ENCODE data around the gene LUC7L2.
"Not testable (repeated sequence)": the region's sequence is repeated elsewhere in the genome, so short reads cannot be mapped to it uniquely, and the experiment has no call there.

The LUC7L2 gene

DNA sequence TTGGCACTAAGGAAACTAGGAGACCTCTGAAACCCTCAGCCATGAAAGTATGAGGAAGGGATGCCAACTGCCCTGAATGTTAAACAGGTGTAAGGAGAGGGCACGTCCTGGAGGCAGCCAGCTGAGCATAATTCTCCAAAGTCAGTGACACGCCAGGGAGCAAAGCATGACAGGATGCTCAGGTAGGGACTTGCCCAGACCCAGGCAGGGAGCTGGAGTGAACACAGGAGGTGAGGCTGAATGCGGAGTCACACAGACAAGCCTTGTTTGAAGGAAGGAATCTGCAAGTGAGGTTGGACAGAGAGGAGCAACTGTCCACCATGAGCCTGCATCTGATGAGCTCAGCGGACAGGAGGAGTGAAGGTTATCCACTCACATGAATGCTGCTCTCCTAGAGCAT, 82.3 kb downstream of the LUC7L2 start:
- Histone ChIP-seq H3K4me1 (0 out of 20 replicates have a peak, but pooled peaks cover 0 to 7% (median 0%) of the 10 kb centered on the region in 10 experiments), H3K27ac (no peak overlapping the region), H3K27me3 (no peaks in the 10 kb centered on the region), H3K36me3 (peaks cover 0 to 4% (median 0%) of the 10 kb centered on the region in 11 experiments; a peak in 2 of 22 replicates), H3K4me3 (no peak overlapping the region), H4K20me1 (no peaks in the 10 kb centered on the region), H3K9me3 (replicated peaks in 1 of 11) (no peaks in the 10 kb centered on the region), H3K4me2 (no peak overlapping the region), H3K9ac (no peak overlapping the region)
- no peak for TF ChIP-seq Cebpa-rat (IDR thresholded peaks at IDR 0.05)

GRCh38 chr7:139446051-139446890, 86.6 kb downstream of the LUC7L2 start:
- Histone ChIP-seq H3K27me3 (no peaks in the 10 kb centered on the region), H3K4me1 (0 out of 20 replicates have a peak, but pooled peaks cover 0 to 7% (median 0%) of the 10 kb centered on the region in 10 experiments), H4K20me1 (no peaks in the 10 kb centered on the region), H3K27ac (no peak overlapping the region), H3K9ac (no peak overlapping the region), H3K4me3 (no peak overlapping the region), H3K4me2 (no peak overlapping the region), H3K9me3 (replicated peaks in 1 of 11) (no peaks in the 10 kb centered on the region), H3K36me3 (no peaks in the 10 kb centered on the region)
- no peak for TF ChIP-seq Cebpa-rat (IDR thresholded peaks at IDR 0.05)

GRCh38 chr7:139450851-139451250, 91.2 kb downstream of the LUC7L2 start:
- Histone ChIP-seq H3K27ac (no peak overlapping the region), H3K4me2 (no peak overlapping the region), H3K9ac (no peak overlapping the region), H3K4me1 (no peaks in the 10 kb centered on the region), H4K20me1 (no peaks in the 10 kb centered on the region), H3K4me3 (no peak overlapping the region), H3K36me3 (no peaks in the 10 kb centered on the region), H3K27me3 (no peaks in the 10 kb centered on the region), H3K9me3 (replicated peaks in 1 of 11) (no peaks in the 10 kb centered on the region)
- no peak for TF ChIP-seq Cebpa-rat (IDR thresholded peaks at IDR 0.05)

GRCh38 chr7:139451638-139452037, 91.9 kb downstream of the LUC7L2 start:
- Histone ChIP-seq H3K4me2 (no peak overlapping the region), H3K27me3 (no peaks in the 10 kb centered on the region), H3K27ac (no peak overlapping the region), H3K9me3 (replicated peaks in 1 of 11) (no peaks in the 10 kb centered on the region), H3K4me1 (no peaks in the 10 kb centered on the region), H3K4me3 (no peak overlapping the region), H3K36me3 (no peaks in the 10 kb centered on the region), H4K20me1 (no peaks in the 10 kb centered on the region), H3K9ac (no peak overlapping the region)
- TF ChIP-seq Cebpa-rat (IDR thresholded peaks at IDR 0.05): no peak

DNA sequence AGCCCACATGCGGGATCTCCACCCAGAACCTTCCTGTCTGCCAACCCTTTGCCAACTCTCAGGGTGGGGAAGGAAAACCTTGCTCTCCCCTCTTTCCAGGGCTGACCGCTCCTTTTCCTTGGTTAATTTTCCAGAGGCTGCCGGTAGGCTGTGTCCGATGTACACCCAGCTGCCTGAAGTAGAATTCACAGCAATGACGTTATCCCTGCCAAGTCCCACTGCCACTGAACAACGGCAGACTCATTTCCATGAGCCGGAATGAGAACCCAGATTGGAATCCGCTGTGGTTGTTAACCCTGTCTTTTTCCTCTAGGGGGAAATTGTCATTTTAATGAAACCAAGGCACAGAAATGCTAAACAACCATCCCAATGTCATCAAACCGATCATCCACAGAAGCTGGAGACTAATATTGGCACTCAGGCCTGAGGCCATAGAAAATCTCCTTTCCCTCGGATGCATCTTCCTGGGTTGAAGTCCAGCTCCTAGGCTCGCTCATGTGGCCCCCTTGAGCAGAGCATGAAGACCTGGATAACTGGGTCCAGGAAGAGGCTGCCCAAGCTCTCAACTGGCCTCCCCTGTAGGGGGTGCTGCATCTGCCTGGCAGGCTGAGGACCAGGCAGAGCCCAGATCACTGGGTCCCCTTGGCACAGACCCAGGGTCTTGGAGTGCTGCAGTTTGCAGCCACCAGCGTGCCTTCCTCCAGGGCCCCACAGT, 93.4 kb downstream of the LUC7L2 start:
- no peak overlapping the region for H3K4me3 ChIP-seq
- no peaks in the 10 kb centered on the region for H3K9me3 ChIP-seq (replicated peaks in 1 of 11)
- no peak overlapping the region for H3K27ac ChIP-seq
- no peaks in the 10 kb centered on the region for H3K27me3 ChIP-seq
- no peak overlapping the region for H3K4me2 ChIP-seq
- no peak overlapping the region for H3K9ac ChIP-seq
- no peak for TF ChIP-seq Cebpa-rat (IDR thresholded peaks at IDR 0.05)
- no peaks in the 10 kb centered on the region for H4K20me1 ChIP-seq
- no peaks in the 10 kb centered on the region for H3K4me1 ChIP-seq
- H3K36me3 ChIP-seq: no peaks in the 10 kb centered on the region

- H3K36me3 ChIP-seq: no peaks in the 10 kb centered on the region
- H3K9ac ChIP-seq: no peak overlapping the region
- no peaks in the 10 kb centered on the region for H3K27me3 ChIP-seq
- H4K20me1 ChIP-seq: no peaks in the 10 kb centered on the region
- H3K4me1 ChIP-seq: no peaks in the 10 kb centered on the region
- no peak overlapping the region for H3K27ac ChIP-seq
- no peak for TF ChIP-seq Cebpa-rat (IDR thresholded peaks at IDR 0.05)
- no peak overlapping the region for H3K4me2 ChIP-seq
- H3K9me3 ChIP-seq (replicated peaks in 1 of 11): no peaks in the 10 kb centered on the region
- H3K4me3 ChIP-seq: no peak overlapping the region
Measured at GRCh38 chr7:139453673-139454321, 94.1 kb downstream of the LUC7L2 start.

DNA sequence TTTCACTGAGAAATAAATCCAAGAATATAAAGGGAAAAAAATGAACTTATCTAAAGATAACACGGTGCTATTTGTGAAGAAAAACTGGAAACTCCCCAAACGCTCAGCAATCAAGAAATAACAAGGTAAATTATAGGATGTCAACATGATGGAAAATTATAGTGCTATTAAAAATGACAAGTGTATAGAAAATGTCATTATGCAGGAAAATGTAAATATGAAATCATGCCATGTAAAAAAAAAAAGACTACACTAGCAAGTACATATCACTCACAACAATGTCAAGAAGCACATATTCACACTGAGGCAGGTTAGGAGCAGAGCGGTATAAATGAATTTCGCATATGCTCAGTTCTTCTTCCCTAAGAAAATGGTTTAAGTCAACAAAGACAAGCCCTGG, 96.1 kb downstream of the LUC7L2 start:
- Histone ChIP-seq H3K4me3 (no peak overlapping the region), H3K4me2 (no peak overlapping the region), H3K27me3 (no peaks in the 10 kb centered on the region), H3K4me1 (no peaks in the 10 kb centered on the region), H3K9ac (no peak overlapping the region), H4K20me1 (no peaks in the 10 kb centered on the region), H3K27ac (no peak overlapping the region), H3K36me3 (no peaks in the 10 kb centered on the region), H3K9me3 (replicated peaks in 1 of 11) (no peaks in the 10 kb centered on the region)
- no peak for TF ChIP-seq Cebpa-rat (IDR thresholded peaks at IDR 0.05)

- no peak overlapping the region for H3K4me3 ChIP-seq
- H3K9me3 ChIP-seq (replicated peaks in 1 of 11): no peaks in the 10 kb centered on the region
- TF ChIP-seq Cebpa-rat (IDR thresholded peaks at IDR 0.05): no peak
- H3K9ac ChIP-seq: no peak overlapping the region
- no peaks in the 10 kb centered on the region for H4K20me1 ChIP-seq
- no peak overlapping the region for H3K27ac ChIP-seq
- no peaks in the 10 kb centered on the region for H3K36me3 ChIP-seq
- no peaks in the 10 kb centered on the region for H3K27me3 ChIP-seq
- H3K4me2 ChIP-seq: no peak overlapping the region
- H3K4me1 ChIP-seq: no peaks in the 10 kb centered on the region
Measured at GRCh38 chr7:139456511-139456910, 96.8 kb downstream of the LUC7L2 start.

DNA sequence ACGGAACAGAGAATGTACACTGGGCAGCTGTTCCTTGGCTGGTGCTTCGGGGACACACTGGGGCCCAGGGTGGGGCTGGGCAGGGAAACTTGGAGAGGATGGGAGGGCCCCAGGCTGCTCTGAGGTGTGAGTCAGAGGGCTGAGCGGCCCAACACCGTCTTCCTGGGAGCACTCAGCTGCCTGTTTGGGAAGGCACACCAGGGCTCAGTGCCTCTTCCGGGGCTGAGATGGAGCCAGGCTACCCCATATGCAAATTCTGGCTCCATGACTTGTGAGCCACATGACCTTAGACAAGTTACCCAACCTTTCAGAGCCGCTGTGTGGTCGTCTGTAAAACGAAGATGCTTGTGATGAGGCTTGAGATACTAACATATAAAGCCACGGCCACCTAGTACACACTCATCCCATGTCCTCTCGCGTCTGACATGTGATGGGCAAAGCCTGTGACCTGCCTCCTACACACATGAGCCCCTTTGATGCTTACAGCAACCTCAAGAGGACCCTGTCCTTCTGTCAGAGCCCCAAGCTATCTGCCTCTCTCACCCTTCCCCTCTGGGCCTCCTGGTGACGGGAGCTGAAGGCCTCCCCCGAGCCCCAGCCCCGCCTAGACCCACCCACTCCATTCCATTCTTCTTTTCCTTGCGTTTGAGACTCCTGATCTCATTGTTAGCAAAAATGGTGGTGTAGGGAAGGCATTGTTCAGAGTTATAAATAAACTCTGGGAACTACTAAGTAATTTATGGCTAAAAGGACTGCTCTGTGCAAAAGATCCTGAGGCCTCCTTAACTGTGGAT, 97.7 kb downstream of the LUC7L2 start:
- Histone ChIP-seq H3K27ac (no peak overlapping the region), H3K9me3 (replicated peaks in 1 of 11) (0 out of 22 replicates have a peak, but pooled peaks cover 0 to under 1% (median 0%) of the 10 kb centered on the region in 11 experiments), H3K27me3 (no peaks in the 10 kb centered on the region), H4K20me1 (no peaks in the 10 kb centered on the region), H3K9ac (no peak overlapping the region), H3K4me3 (no peak overlapping the region), H3K36me3 (no peaks in the 10 kb centered on the region), H3K4me1 (no peaks in the 10 kb centered on the region), H3K4me2 (no peak overlapping the region)
- TF ChIP-seq Cebpa-rat (IDR thresholded peaks at IDR 0.05): no peak

- not testable (repeated sequence) for H4K20me1 ChIP-seq, H3K4me1 ChIP-seq, H3K36me3 ChIP-seq, H3K4me2 ChIP-seq, H3K27ac ChIP-seq, H3K4me3 ChIP-seq, H3K27me3 ChIP-seq, H3K9ac ChIP-seq
- H3K9me3 ChIP-seq (replicated peaks in 1 of 11): peaks cover 6 to 38% (median 30%) of the 10 kb centered on the region in 11 experiments
Measured at GRCh38 chr7:139463421-139463820, 103.7 kb downstream of the LUC7L2 start.

DNA sequence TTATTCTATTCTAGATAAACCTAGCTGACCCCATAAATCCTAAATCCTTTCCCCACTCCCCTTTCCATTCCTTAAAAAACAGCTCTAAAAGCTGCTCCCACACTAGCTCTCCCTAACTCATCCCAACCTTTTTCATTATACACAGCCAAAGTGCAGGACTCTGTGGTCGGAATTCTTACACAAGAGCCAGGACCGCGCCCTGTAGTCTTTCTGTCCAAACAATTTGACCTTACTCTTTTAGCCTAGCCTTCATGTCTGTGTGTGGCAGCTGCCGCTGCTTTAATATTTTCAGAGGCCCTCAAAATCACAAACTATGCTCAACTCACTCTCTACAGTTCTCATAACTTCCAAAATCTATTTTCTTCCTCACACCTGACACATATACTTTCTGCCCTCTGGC, 104.8 kb downstream of the LUC7L2 start:
- not testable (repeated sequence) for H3K4me3 ChIP-seq, H3K9ac ChIP-seq, H3K4me1 ChIP-seq, H4K20me1 ChIP-seq, H3K4me2 ChIP-seq, H3K27me3 ChIP-seq, H3K27ac ChIP-seq, H3K36me3 ChIP-seq
- H3K9me3 ChIP-seq (replicated peaks in 1 of 11): peaks cover 6 to 38% (median 30%) of the 10 kb centered on the region in 11 experiments

DNA sequence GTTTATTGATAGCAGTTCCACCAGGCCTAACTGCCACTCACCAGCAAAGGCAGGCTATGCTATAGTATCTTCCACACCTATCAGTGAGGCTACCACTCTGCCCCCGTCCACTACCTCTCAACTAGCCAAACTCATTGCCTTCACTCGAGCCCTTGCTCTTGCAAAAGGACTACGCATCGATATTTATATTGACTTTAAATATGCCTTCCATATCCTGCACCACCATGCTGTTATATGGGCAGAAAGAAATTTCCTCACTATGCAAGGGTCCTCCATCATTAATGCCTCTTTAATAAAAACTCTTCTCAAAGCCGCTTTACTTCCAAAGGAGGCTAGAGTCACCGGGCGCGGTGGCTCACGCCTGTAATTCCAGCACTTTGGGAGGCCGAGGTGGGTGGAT, 105.4 kb downstream of the LUC7L2 start:
- H3K4me3 ChIP-seq, H3K4me2 ChIP-seq, H3K4me1 ChIP-seq, H3K27ac ChIP-seq, H4K20me1 ChIP-seq, H3K9ac ChIP-seq, H3K27me3 ChIP-seq, H3K36me3 ChIP-seq: not testable (repeated sequence)
- H3K9me3 ChIP-seq (replicated peaks in 1 of 11): peaks cover 6 to 38% (median 30%) of the 10 kb centered on the region in 11 experiments
